HG02840 (cell line): ENCODE data around the gene TUBAL3.

Source experiments
- ATAC-seq: cut with Tn5 transposase; IDR thresholded peaks from one replicate; pipeline ENCODE4 v1.9.1; 2021; ENCODE audit warnings: mild to moderate bottlenecking, moderate library complexity, moderate number of reproducible peaks; ENCODE audit not compliant: unreplicated experiment, low FRiP score

Gene TUBAL3

DNA sequence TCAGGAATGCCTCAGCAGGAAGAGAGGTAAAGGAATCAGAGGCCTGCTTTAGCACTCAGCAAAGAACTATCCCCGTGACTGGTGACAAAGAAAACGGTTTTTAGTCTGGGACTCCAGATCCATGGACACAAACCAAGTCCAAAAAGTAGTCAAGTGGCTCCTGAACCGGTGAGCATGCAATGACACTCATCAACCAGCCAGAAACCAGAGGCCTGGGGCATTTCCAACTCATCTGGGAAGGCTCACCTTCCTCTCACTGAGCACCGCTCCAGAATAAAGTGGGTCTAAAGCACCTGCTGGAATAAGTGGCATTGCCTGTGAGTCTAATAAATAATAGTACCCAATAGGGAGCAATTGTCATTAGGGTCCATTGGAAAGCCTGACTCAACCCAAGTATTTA, 57.7 kb downstream of the TUBAL3 start:
- no peak for ATAC-seq

GRCh38 chr10:5344746-5345145, 59.9 kb downstream of the TUBAL3 start:
- ATAC-seq, result no peak

GRCh38 chr10:5343979-5344378, 60.6 kb downstream of the TUBAL3 start:
- ATAC-seq, result no peak

DNA sequence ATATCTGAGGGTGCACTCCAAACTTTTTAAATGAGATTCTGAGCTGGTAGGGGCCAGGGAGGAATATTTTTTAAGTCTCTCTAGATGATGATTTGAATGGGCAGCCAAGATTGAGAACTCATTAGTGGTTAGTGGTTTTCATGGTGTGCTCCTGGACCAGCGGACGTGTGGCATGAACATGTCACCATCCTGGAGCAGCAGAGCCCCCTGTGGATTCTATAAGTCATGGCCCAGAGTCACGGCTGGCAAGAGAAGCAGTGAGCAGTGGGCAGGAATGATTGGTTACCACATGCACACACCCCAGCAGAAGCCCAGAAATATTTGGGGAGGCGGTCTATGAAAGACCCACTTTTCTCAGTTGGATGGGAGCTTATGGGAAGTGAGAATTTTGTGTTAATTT, 61.1 kb downstream of the TUBAL3 start:
- no peak for ATAC-seq
